DLD1 (cell line): ENCODE data around the gene BRD7.
"Not testable (repeated sequence)": the region's sequence is repeated elsewhere in the genome, so short reads cannot be mapped to it uniquely, and the experiment has no call there.

Experiments used
- in situ Hi-C: cut with HindIII; loops from 2 replicates; pipeline ENCODE4 v1.10.0; 2017; ENCODE audit warnings: low sequenced_read_pairs

The BRD7 gene

DNA sequence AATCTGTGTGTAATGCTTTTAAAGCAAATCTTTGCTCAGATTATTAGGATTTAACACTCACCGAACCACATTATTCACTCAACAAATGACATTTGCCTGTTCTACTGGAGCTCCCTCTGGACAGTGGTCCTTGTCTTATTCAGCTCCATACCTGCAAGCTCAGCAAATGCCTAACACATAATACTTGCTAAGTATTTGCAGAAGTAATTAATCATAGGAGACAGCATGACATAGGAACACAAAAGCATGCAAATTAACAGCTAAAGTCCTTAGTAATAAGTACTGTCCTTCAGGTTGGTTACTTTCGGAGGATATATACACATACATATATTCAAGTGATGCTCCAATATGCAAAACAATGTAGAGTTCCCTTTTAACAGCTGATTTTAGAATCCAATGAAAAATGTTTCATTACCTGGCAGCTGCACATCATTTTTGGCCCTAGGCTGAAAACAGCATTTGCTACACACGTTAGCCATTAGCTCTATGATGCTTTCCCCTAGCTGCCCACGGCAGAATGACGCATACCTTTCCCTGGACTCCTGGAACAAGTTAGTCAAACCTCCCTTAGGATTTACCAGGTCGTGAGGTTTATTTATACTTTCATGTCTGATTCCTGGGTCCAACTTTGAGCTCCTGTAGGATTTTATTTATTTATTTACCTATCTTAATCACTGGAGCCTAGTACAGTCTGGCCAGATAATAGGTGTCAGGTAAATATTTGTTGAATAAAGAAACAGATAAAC, 8.6 kb downstream of the BRD7 start:
- in situ Hi-C loops, result no loop called here

DNA sequence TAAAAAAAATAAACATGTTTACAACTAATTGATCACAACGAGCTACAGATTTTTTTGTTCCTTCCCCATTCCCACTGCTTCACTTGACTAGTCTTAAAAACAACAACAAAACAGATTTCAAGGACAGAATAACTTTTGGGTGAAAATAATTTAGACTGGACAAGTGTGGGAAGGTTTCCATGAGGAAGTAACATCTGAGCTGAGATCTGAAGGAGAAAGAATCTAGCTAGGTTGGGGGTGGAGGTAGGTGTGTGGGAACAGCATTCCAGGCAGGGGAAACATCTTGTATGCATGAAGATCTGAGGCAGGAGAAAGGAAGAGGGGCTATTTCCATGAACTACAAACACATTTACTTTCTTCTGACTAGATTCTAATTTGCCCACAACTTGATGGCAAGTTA, 9.2 kb downstream of the BRD7 start:
- in situ Hi-C loops, result no loop called here

DNA sequence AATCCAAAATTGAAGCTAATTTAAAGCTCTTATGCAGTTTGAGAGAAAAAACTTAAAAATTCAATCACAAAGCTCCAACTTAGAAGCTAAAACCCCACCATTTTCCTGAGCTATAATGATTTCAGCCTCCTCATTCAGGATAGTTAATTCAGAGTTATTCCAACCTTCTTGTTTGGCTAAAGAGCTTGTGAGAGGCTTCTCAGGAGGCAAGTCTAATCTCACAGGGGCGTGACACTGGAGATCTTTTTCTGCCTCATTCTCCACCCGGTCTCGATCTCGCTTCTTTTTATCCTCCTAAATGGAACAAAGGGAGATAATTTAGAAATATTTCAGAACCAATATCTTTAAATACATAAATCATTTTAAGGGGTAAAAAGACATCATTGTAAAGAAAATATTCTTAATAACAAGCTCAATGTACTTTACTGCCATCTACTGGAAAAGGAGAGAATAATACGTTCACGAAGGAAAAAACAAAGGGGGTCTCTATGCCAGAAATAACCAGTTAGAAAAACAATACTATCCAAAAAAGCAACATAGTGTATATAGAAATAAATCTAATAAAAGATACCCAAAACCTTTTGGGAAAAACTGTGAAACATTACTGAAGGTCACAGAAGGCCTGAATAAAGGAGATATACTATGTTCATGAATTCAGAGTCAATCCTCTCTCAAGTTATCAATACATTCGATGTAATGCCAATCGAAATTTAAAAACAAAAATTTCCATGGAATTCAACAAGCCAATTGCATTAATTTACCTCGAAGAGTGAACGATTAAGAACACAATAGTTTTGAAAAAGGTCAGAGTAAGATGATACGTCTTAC, 13.9 kb downstream of the BRD7 start:
- in situ Hi-C loops, result no loop called here

DNA sequence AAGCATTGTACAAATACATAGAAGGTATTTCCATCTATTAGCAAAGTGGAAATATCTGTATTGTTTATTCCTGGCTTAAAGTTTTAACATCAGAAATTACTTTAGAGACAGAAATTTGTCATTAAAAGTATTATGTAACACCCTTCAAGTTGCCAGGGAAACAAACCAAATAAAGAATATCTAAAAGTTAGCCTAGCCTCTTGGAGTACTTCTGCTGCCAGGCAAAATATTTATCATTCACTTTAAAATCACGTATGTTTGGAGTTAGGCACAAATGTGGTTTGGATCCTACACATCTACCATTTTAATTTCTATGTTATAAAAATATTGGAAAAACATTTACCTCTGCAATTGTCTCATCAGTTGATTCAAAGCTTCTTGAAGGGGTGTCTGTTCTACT, 14.7 kb downstream of the BRD7 start:
- in situ Hi-C loops, result no loop called here

DNA sequence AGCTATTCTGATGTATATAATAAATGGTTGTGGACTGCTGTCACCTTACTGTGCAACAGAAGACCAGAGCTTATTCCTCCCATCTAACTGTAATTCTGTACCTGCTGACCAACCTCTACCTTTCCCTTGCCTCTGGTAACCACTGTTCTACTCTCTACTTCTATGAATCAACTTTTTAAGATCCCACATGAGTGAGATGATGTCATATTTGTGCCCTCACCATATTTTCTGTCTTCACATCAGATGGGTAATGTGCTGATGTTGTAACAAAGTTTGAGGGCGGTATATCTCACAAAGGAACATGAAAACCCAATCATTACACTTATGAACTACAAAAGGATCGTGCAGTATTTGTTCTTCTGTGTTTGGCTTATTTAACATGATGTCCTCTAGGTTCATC, 16.8 kb downstream of the BRD7 start:
- in situ Hi-C loops, result no loop called here

DNA sequence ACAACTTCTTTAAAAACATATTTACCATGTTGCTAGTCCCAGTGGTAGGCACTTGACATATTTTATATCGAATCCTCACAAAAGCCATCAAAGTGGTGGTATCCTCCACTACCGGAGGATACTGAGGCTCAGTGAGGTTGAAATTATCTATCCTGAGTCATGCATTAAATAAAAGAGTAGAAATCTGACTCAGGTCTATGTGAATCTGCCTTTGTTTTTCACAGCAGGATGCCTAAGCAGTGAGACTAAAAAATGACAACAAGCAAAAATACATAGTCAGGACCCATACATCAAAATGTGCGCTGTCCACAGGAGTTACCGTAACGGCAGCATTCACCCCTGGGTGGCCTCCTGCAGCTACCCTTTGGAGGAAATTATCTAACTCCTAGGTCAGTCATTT, 17.7 kb downstream of the BRD7 start:
- in situ Hi-C loops, result no loop called here

DNA sequence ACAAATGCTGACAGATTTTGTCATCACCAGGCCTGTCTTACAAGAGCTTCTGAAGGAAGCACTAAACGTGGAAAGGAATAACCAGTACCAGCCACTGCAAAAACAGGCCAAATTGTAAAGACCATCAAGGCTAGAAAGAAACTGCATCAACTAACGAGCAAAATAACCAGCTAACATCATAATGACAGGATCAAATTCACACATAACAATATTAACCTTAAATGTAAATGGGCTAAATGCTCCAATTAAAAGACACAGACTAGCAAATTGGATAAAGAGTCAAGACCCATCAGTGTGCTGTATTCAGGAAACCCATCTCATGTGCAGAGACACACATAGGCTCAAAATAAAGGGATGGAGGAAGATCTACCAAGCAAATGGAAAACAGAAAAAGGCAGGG, 23.6 kb downstream of the BRD7 start:
- in situ Hi-C loops, result not testable (repeated sequence)

DNA sequence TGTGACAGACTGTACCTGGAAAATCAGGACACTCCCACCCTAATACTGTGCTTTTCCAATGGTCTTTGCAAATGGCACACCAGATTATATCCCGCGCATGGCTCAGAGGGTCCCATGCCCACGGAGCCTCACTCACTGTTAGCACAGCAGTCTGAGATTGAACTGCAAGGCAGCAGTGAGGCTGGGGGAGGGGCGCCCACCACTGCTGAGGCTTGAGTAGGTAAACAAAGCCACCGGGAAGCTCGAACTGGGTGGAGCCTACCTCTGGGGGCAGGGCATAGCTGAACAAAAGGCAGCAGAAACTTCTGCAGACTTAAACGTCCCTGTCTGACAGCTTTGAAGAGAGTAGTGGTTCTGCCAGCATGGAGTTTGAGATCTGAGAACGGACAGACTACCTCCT, 25.2 kb downstream of the BRD7 start:
- in situ Hi-C loops, result not testable (repeated sequence)

DNA sequence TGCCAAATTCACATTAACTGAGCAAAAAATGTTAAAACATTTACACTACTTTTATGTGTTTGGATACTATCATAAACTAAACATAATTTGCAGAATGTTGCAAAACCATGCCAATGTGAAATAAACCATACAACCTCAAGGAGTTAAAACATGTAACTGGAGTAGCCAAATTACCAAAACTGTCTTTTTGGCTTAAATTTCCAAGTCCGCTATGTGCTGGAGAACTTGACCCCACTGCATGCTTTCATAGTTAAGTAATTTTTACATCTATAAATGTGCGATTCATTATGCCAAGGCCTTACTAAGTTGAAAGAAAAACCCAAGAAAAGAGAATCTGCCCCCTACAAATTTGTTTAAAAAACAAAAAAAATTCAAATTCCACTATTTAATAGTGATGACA, 28.2 kb downstream of the BRD7 start:
- in situ Hi-C loops, result no loop called here

DNA sequence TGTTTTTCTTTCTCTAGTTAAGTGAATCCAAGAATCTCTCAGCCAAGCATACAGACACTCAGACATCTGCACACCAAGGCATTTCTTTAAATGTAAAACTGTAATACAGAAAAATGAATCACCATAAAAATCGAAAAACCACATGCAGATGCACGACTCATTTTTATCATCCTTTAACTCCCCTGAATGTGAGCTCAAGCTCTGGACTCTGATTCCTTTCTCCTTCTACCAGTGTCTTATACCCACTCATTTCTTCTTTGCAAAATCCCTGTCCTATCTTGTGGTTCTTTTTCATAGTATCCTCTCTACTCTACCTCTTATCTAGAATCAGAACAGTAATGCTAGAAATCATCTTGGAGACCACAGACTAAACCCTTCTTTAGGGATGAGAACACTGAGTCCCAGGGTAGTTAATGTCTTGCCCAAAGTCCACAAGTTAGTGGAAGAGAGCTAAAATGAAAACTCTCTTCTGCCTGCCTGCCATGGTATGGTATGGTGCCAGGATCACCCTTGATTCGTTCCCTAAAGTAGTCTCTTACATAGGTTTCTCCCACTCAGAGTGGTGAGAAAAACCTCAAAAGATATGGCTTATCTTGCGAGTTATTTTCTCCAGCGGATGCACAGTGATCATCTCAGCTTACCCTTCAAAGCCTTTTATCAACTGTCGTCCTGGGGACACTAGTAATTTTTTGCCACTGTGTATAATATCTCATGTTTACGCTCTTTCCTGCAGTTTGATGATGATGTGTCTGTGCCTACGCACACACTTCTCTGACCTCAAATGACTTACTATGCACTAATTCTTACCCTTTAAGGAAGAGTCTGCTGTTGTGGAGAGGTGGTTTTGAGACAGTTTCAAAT, 30.2 kb downstream of the BRD7 start:
- in situ Hi-C loops, result no loop called here

DNA sequence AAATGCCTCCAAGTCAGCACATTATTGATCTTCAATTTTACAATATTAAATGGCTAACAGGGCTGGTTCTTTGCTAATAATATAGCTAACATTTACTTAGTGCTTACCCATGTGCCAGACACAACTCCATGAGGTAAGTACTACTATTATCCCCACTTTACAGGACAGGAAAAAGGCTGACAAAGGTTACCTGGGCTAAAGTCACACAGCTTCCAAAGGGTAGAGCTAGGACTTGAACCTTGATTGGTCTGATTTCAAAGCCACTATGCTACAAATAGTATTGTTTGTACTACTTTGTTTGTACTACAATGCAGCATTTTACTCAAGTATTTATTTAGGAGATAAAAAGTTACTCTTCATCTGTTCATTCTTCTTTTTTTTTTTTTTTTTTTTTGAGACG, 31.9 kb downstream of the BRD7 start:
- in situ Hi-C loops, result no loop called here

DNA sequence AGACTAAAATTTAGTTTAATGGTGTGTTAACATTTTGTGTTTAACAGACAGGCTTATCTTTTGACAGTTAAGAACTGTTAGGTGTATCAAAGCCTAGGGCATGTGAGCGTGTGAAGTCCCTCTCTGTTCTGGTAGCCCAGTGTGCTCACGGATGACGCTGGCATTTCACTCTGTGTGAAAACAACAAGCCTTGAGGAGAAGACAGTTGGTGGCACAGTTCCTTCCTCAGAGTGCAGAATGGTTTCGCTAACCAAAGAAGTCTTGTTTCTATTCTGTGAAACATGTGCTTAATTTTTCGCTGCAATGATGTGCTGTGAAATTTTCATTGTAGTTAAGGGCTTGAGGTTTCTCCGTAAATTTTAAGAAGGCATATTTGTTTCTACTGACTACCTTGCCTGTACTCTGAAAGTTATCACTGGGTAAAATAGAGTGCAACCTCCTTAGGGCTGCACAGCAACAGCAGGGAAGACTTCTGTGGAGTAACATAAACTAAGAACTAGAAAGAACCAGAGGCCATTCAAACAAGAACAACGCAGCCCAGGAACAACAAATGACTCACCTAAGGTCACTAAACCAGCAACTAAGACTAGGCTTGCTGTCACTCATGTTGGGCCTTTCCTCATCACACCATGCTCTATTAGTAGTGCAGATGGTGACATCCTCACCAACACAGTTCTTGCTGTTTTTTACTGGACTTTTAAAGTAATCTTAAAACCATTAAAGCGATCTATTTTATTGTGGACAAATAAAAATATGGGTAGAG, 33.4 kb downstream of the BRD7 start:
- in situ Hi-C loops, result no loop called here

DNA sequence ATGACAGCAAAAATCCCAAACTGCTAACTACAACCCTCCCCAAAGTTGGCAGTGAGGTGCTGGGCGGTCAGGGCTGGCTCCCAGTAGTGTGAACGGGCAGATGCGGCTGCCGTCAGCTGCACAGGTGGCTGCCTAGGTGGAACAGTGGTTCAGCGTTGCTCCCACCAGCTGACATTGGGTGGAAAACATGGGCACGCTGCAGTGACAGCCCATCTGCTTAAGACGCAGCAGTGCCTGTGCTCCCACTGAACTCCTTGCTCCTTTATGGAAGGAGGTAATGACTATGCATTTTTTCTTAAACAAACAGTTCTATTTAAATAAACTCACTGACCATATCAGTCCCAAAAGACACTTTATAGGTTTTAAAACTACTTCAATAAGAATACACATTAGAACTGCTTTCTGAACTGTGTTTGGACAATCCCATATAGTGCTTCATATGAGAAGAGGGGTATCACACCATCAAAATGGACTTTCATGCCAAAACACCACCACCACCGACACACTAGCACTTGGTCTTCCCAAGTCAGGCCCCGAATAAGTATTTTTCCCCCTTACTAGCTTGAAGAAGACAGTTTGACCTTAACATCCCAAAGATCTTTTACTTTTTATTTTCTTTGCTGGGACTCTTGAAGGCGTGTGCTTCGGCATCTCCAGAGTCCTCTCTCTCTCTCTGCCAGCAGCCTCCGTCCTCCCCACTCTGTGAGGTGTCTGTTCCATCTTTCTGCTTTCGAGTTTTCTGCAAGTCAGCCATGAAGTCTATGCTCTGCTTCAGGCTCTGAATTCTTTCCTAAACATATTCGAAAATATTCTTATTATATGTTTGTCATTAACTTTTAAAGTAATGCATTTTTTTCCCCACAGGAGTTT, 34.4 kb downstream of the BRD7 start:
- in situ Hi-C loops, result no loop called here

DNA sequence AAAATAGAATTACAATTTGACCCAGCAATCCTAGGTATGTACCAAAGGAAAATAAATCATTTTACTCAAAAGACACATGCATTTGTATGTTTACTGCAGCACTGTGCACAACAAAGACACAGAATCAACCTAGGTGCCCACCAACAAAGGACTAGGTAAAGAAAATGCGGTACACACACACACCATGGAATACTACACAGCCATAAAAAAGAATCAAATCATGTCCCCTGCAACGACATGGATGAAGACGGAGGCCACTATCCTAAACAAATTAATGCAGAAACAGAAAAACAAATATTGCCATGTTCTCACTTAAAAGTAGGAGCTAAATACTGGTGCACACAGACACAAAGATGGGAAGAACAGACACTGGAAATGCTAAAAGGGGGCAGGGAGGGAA, 36.2 kb downstream of the BRD7 start:
- in situ Hi-C loops, result no loop called here

DNA sequence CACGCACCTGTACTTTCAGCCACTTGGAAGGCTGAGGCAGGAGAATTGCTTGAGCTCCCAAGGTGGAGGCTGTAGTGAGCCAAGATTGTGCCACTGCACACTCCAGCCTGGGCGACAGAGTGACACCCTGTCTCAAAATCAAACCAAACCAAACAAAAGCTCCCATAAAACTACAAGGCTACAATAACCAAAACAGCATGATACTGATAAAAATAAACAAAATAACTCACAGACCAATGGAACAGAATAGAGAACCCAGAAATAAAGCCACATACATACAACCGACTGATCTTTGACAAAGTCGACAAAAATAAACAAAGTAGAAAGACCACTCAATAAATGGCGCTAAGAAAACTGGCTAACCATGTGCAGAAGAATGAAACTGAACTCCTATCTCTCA, 37.2 kb downstream of the BRD7 start:
- in situ Hi-C loops, result no loop called here

DNA sequence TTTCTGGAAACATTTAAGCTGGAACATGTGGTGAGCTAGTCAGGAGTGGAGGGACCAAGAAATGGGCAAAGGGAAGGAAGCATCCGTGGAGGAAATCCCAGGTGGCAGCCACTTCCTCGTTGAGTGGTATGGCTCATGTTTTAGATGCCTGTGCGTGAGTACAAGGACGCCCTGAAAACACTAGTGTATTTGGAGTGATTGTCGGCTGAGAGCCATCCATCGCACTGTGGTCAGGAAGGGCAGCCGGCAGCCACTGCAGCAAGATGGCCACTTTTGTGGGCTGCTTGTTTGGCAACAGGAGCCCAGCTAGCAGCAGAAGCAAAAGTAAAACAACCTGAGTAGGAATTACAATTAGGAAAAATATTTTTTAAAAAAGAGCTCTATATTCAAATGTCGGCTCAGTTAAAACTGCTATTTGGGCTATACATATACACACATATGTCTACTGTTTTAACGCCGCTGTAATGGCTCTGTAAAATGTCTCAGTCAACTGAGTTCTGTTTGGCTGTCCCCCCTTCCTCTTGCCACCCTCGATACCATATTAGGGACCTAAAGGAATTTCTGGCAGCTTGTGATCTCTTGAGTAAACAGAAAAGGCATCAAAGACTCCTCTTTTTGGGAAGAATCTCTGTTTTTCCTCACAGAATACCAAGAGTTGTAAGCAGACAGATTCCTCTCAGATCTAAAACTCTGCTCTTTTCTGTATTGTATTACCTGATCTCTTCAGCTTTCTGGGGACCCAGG, 39.2 kb downstream of the BRD7 start:
- in situ Hi-C loops, result no loop called here

DNA sequence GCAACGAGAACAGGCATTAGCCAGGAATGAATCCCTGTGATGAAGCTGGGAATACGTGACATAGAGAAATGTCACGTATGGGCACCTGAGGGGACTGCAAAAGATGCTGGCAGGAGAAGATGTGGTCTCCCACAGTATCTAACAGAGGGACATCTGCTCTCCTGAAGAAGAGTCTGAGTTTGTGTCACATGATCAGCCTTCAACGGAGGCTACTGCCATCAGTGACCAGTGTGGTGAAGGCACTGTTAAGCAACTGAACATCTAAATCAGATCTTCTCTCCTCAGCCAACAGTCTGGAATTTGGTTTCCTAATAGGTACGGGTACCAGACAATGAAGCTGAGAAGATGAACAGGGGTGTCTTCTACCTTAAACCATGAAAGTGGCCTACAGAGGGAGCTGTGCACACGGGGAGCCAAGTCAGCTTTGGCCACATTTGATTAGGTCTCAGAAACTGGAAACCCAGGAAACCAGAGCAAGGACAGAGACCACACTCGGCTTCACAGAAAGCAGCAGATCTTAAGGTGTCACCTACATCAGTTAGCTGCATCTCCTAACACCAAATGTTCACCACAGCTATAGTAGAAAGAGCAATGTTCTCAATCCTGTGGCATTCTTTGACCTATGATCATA, 41.8 kb downstream of the BRD7 start:
- in situ Hi-C loops, result no loop called here

DNA sequence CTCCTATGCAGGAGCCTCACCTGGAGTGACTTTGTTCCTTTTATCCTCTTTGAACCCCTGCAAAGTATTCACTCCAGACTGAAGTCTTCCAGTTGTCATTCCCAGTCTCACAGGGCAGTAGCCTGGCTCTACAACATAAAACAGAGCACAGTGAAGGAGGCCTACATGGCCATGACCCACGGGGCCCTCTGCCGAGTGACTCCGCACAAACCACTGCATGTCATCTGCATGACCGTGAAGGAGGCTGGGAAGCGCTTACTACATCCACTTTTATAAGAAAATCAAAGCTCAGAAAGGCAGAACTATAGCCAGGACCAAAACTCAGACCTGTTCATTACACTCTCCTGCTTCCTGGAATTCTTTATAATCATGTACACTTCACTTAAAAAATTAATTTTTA, 42.5 kb downstream of the BRD7 start:
- in situ Hi-C loops, result no loop called here

DNA sequence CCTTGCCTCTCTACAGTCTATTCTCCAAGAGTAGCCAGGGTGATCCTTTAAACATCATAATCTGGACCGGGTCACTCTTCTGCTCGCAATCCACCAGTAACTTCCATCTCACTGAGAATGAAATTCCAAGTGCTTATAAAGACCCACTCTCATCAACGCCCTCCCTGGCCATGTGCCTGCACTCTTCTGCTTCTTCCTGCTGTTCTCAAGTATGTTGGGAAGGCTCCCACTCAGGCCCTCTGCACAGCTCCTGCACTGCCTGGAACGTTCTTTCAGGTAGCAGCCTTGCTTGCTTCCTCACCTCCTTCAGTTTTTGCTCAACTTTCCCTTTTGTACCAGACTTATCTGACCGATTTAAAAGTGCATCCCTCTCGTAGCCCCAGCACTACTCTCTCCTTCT, 44.4 kb downstream of the BRD7 start:
- in situ Hi-C loops, result no loop called here
